Gastroesophageal sphincter (tissue), 4 donors: ENCODE results near the gene CHD6. TPM values are rescaled to one million over a fixed set of nuclear protein-coding genes. Genes with fewer than 3 reads are reported as not detected.
"Not testable (repeated sequence)": the region's sequence is repeated elsewhere in the genome, so short reads cannot be mapped to it uniquely, and the experiment has no call there.

ENCODE experiments used
- ATAC-seq: fragments of 150-250 bp; one replicate; pipeline ENCODE4 v1.9.1; 2016; ENCODE audit warnings: mild to moderate bottlenecking, moderate library complexity
- H3K27ac ChIP-seq, 4 donors: fragments of 200-600 bp; sonication (generic) in 3 of 4; 1 replicate in 3 of 4; 2 replicates in 1 of 4; pipeline ENCODE4 v1.5.1; 2016 to 2019
- H3K27me3 ChIP-seq: fragments of 200-600 bp; sonication (generic); one replicate; pipeline ENCODE4 v1.5.1; 2019
- H3K36me3 ChIP-seq, 2 donors: fragments of 200-600 bp; sonication (generic); one replicate each; pipeline ENCODE4 v1.5.1; 2019; ENCODE audit warnings: control low read depth in 1 of 2
- H3K4me1 ChIP-seq, 3 donors: fragments of 200-600 bp; sonication (generic); 1 replicate in 2 of 3; 2 replicates in 1 of 3; pipeline ENCODE4 v1.5.1; 2016 to 2019; ENCODE audit warnings: control low read depth in 2 of 3
- H3K4me3 ChIP-seq, 2 donors: fragments of 200-600 bp; sonication (generic); one replicate each; pipeline ENCODE4 v1.5.1; 2019; ENCODE audit warnings: mild to moderate bottlenecking in 1 of 2, moderate library complexity in 1 of 2
- H3K9me3 ChIP-seq, 3 donors: fragments of 200-600 bp; sonication (generic); one replicate each; pipeline ENCODE4 v1.5.1; 2017 to 2019; ENCODE audit warnings: control low read depth in 2 of 3
- EP300 ChIP-seq: sonication (generic); formaldehyde crosslinking; IDR thresholded peaks from one replicate; pipeline ENCODE4 v1.6.1; 2017; ENCODE audit warnings: antibody characterized with exemption, mild to moderate bottlenecking
- POLR2A ChIP-seq, 2 donors: fragments of 450-650 bp; IDR thresholded peaks; one replicate each; pipeline ENCODE4 v1.6.1; 2017; ENCODE audit warnings: antibody characterized with exemption in 2 of 2, mild to moderate bottlenecking in 2 of 2, moderate library complexity in 1 of 2
- POLR2AphosphoS5 ChIP-seq: sonication (generic); formaldehyde crosslinking; IDR thresholded peaks from one replicate; pipeline ENCODE4 v1.6.1; 2017; ENCODE audit warnings: antibody characterized with exemption
- whole genome bisulfite sequencing, 2 donors: methylation state at CpG; one replicate each; pipeline ENCODE4 v1.1.5; 2018; ENCODE audit warnings: low coverage in 1 of 2; 5-methylcytosine and 5-hydroxymethylcytosine counted together
- total RNA-seq, 4 donors: library from RNA; depleted of rRNA; stranded (reverse); fragments of >200 nt; gene quantifications; one replicate each; pipeline ENCODE4 v1.1.0, GENCODE V29; 2016
- TF ChIP-seq, protein P1 (sequence below), 4 experiments: fragments of 200-600 bp in 2 of 4; fragments of 450-650 bp in 2 of 4; sonication (generic) in 1 of 4; IDR thresholded peaks; one replicate each; pipeline ENCODE4 v1.5.1; 2017 to 2019; ENCODE audit warnings: antibody characterized with exemption in 4 of 4, mild to moderate bottlenecking in 2 of 4, moderate library complexity in 2 of 4

Gene CHD6
- total RNA-seq, 4 donors from 2014 or later = 37.4 to 58.3 (median 40.4) TPM

DNA sequence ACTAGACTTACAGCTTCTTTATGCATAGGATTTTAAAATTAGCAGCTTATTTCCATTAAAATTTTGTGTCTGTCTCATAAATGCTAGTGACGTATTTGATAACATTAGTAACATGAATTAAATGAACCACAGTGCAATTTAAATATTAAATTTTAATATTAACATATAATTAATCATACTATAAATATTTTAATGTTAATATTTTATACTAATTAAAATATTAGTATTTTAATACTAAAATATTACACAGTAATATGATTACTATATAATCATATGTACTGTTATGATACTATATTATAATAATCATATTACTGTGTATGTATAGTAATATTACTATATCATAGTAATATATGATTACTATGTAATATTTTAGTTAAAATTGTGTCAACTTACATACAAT, 73.7 kb downstream of the CHD6 start:
- TF ChIP-seq, protein P1, sequence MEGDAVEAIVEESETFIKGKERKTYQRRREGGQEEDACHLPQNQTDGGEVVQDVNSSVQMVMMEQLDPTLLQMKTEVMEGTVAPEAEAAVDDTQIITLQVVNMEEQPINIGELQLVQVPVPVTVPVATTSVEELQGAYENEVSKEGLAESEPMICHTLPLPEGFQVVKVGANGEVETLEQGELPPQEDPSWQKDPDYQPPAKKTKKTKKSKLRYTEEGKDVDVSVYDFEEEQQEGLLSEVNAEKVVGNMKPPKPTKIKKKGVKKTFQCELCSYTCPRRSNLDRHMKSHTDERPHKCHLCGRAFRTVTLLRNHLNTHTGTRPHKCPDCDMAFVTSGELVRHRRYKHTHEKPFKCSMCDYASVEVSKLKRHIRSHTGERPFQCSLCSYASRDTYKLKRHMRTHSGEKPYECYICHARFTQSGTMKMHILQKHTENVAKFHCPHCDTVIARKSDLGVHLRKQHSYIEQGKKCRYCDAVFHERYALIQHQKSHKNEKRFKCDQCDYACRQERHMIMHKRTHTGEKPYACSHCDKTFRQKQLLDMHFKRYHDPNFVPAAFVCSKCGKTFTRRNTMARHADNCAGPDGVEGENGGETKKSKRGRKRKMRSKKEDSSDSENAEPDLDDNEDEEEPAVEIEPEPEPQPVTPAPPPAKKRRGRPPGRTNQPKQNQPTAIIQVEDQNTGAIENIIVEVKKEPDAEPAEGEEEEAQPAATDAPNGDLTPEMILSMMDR (IDR thresholded peaks at IDR 0.05) = no peak
- TF ChIP-seq EP300 (no peak), POLR2A (IDR thresholded peaks at IDR 0.05) (no peak), POLR2AphosphoS5 (no peak)
- 91 to 93% methylated on average over 1 of the region's 1 CpG for WGBS, 2 donors
- H3K27me3 ChIP-seq = no peaks in the 10 kb centered on the region

DNA sequence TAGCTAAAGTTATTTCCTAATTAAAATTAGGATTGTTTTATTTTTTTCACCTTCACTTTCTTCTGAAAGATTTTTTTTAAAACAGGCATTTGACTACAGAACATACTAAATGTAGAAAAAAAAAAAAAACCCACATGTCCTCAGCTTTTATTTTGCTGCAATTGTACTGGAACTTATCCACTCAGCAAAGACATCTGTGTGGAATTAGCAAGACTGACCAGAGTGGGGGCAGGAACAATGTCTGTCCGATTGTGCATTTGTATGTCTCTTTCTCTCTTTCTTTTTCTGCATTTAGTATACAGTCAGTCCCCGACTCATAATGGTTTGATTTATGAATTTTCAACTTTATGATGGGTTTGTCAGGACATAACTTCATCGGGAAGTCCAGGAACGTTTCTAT, 77.3 kb downstream of the CHD6 start:
- H3K27me3 ChIP-seq = no peaks in the 10 kb centered on the region
- TF ChIP-seq, protein P1 (IDR thresholded peaks at IDR 0.05) = no peak
- TF ChIP-seq POLR2AphosphoS5 (no peak), EP300 (no peak), POLR2A (IDR thresholded peaks at IDR 0.05) (no peak)
- ATAC-seq = no peak

More for the DNA sequence above, 73.7 kb downstream of the CHD6 start:
- ATAC-seq = no peak
- Histone ChIP-seq H3K4me3 (no peak overlapping the region), H3K4me1 (peaks cover 0 to 16% (median 0%) of the 10 kb centered on the region in 3 donors), H3K36me3 (no peaks in the 10 kb centered on the region), H3K9me3 (no peaks in the 10 kb centered on the region), H3K27ac (no peak overlapping the region)

DNA sequence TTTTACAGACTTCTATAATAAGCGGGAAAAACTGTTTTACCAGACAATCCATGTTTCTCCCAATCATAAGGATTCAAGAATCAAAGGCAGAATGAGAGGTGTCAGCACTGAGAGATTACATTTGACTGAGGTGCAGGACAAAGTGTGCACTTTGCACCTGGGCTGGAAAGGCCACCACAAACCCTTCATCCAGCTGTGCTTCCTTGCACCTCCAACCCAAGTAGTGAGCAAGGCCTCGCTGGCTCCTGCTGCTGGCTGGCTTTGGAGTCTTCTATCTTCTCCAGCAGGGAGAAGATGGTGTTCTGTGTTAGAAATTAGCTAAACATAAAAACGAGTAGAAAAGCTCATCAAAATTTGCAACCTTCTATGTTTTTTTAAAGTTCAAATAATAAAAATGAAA, 77.7 kb downstream of the CHD6 start:
- Histone ChIP-seq H3K4me1 (peaks cover 0 to 16% (median 0%) of the 10 kb centered on the region in 3 donors), H3K27ac (no peak overlapping the region), H3K27me3 (no peaks in the 10 kb centered on the region), H3K4me3 (no peak overlapping the region), H3K36me3 (peaks cover 0 to 5% of the 10 kb centered on the region in 2 donors), H3K9me3 (peaks cover 0 to 5% (median 0%) of the 10 kb centered on the region in 3 donors)
- no peak for TF ChIP-seq EP300
- no peak for TF ChIP-seq POLR2AphosphoS5
- no peak for TF ChIP-seq POLR2A (IDR thresholded peaks at IDR 0.05)
- TF ChIP-seq, protein P1 (IDR thresholded peaks at IDR 0.05) = no peak
- 58 to 73% methylated on average over 3 of the region's 3 CpGs for WGBS, 2 donors
- ATAC-seq = no peak

More for the DNA sequence above, 77.3 kb downstream of the CHD6 start:
- Histone ChIP-seq H3K4me1 (peaks cover 0 to 16% (median 0%) of the 10 kb centered on the region in 3 donors), H3K27ac (no peak overlapping the region), H3K36me3 (peaks cover 0 to 5% of the 10 kb centered on the region in 2 donors), H3K4me3 (no peak overlapping the region), H3K9me3 (peaks cover 0 to 5% (median 0%) of the 10 kb centered on the region in 3 donors)
- 34 to 43% methylated on average over 4 of the region's 4 CpGs for WGBS, 2 donors

DNA sequence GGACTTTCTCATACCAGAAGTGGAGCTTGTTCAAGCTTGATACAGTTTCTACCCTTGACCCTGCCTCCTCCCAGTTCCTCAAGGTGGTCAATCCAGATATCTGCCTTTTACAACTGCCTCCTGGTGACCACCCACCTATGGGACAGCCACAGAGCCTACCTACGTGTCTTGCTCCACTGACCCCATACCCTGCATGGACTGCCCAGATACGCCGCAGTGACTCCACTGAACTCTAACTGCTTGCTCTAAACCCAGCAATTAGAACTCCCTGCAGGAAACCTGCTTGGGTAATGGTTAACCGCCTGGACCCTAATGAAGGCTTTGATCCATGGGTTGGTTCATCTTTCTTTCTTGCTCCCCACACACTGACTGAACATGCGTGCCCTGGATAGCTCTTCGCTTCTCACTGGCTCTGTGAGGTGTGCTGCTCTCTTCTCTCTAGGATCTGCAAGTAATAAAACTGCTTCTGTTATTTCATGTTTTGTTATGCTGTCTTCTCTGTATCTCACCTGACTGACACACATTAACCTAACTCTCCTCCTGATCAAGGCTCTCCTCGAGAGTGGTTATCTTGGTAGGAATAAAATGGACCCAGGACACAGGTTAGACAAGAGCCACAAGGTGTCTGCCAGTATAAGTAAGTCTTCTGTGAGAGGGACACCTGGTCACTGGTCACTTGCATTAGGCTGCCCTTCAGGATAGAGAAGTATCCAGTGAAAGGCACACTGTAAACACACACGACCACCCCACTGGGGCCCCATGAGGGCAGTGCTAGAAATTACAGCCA, 79.2 kb downstream of the CHD6 start:
- peaks cover 0 to 16% (median 0%) of the 10 kb centered on the region in 3 donors for H3K4me1 ChIP-seq
- peaks cover 0 to 5% of the 10 kb centered on the region in 2 donors for H3K36me3 ChIP-seq
- H3K9me3 ChIP-seq = peaks cover 0 to 5% (median 0%) of the 10 kb centered on the region in 3 donors
- H3K27me3 ChIP-seq = no peaks in the 10 kb centered on the region
- ATAC-seq = no peak
- H3K4me3 ChIP-seq = no peak overlapping the region
- H3K27ac ChIP-seq = no peak overlapping the region
- TF ChIP-seq, protein P1 (IDR thresholded peaks at IDR 0.05) = no peak
- TF ChIP-seq EP300 = no peak
- no peak for TF ChIP-seq POLR2A (IDR thresholded peaks at IDR 0.05)
- TF ChIP-seq POLR2AphosphoS5 = no peak
- WGBS, 2 donors = 87 to 91% methylated on average over 6 to 7 of the region's 8 CpGs

DNA sequence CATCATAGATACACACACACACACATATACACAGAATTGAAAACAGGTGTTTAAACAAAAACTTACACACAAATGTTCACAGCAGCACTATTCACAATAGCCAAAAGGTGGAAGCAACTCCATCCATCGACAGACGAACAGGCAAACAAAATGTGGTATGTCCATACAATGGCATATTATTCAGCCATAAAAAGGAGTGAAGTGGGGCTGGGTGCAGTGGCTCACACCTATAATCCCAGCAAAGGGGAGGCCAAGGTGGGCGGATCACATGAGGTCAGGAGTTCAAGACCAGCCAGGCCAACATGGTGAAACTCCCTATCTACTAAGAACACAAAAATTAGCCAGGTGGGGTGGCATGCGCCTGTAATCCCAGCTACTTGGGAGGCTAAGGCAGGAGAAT, 80.3 kb downstream of the CHD6 start:
- Histone ChIP-seq H3K36me3 (peaks cover 0 to 10% of the 10 kb centered on the region in 2 donors), H3K4me1 (peaks cover 0 to 16% (median 0%) of the 10 kb centered on the region in 3 donors), H3K27me3 (no peaks in the 10 kb centered on the region), H3K4me3 (no peak overlapping the region), H3K9me3 (peaks cover 0 to 5% (median 0%) of the 10 kb centered on the region in 3 donors), H3K27ac (no peak overlapping the region)
- WGBS, 2 donors = 100% methylated on average over 2 to 3 of the region's 4 CpGs
- ATAC-seq = no peak
- TF ChIP-seq POLR2AphosphoS5 = no peak
- TF ChIP-seq POLR2A (IDR thresholded peaks at IDR 0.05) = no peak
- no peak for TF ChIP-seq EP300
- TF ChIP-seq, protein P1 (IDR thresholded peaks at IDR 0.05) = no peak

DNA sequence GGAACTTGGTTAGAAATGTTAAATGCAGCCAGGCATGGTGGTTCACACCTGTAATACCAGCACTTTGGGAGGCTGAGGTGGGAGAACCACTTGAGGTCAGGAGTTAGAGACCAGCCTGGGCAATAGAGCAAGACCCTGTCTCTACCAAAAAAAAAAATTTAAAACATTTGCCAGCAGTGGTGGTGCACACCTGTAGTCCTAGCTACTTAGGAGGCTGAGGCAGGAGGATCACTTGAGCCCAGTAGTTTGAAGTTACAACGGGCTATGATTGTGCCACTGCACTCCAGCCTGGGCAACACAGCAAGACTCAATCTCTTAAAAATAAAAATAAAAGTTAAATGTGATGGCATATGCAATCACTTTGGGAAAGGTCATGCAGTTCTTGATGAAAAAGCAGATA, 82.6 kb downstream of the CHD6 start:
- H3K36me3 ChIP-seq = peaks cover 0 to 29% of the 10 kb centered on the region in 2 donors
- H3K27ac ChIP-seq, H3K9me3 ChIP-seq, ATAC-seq, H3K4me1 ChIP-seq, H3K27me3 ChIP-seq, H3K4me3 ChIP-seq: not testable (repeated sequence)
- WGBS, 2 donors = 100% methylated on average over 1 of the region's 1 CpG; no CpG with 5 or more reads in 1 of the 2 donors
